Measurements from ENCODE around the gene CNGB1. TPM values are rescaled to one million over a fixed set of nuclear protein-coding genes. Genes with fewer than 3 reads are reported as not detected.

The CNGB1 gene
- polyA plus RNA-seq, 2 of the 4 experiments (the other 2 are of a cell fraction), result 0.23 to 0.39 TPM

DNA sequence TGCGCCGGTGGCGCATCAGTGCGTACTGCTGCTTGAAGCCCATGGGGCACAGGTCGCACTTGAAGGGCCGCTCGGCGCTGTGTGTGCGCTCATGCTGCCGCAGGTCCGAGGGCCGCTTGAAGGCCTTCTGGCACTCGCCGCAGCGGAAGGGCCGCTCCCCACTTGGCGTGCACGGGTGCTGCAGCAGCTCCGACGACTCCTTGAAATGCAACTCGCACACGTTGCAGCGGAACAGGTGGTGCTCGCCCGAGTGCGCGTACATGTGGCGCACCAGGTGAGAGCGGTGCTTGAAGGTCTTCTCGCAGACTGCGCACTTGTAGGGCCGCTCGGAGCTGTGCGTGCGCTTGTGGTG lies 26.2 kb upstream of the CNGB1 start:
- no peaks in the 10 kb centered on the region for H3K9me3 ChIP-seq
- H3K27ac ChIP-seq, result no peak overlapping the region
- FAIRE-seq (no peak), DNase-seq (ENCODE audit: low read depth in 1 of 2, low spot score in 1 of 2) (no peak), ATAC-seq (no peak)
- WGBS (ENCODE audit: missing lambda C conversion rate), result 94% methylated on average over 31 of the region's 35 CpGs
- ChIA-PET POLR2A (no interaction called here), CTCF (interaction anchor here (0.7 to 12.6 kb wide), 6 partner anchors 91 to 406 kb away, joined by 3 to 160 read pairs (median 18); no protein-coding TSS in a partner anchor)
- peaks cover 46% of the 10 kb centered on the region for H3K4me1 ChIP-seq
- no peak overlapping the region for H3K4me3 ChIP-seq
- TF ChIP-seq EHF (CRISPR knock-in tag; IDR thresholded peaks at IDR 0.05) (no peak), HEYL (CRISPR knock-in tag; IDR thresholded peaks at IDR 0.05) (no peak), ZNF302 (CRISPR knock-in tag; IDR thresholded peaks at IDR 0.05) (no peak), HOXB13 (CRISPR knock-in tag; IDR thresholded peaks at IDR 0.05; ENCODE audit: low read depth) (no peak), CBX2 (IDR thresholded peaks at IDR 0.05; ENCODE audit: borderline replicate concordance, low read depth) (no peak), ZFP36 (IDR thresholded peaks at IDR 0.05; ENCODE audit: borderline replicate concordance, partially characterized antibody) (no peak)
- TF ChIP-seq, protein P1, sequence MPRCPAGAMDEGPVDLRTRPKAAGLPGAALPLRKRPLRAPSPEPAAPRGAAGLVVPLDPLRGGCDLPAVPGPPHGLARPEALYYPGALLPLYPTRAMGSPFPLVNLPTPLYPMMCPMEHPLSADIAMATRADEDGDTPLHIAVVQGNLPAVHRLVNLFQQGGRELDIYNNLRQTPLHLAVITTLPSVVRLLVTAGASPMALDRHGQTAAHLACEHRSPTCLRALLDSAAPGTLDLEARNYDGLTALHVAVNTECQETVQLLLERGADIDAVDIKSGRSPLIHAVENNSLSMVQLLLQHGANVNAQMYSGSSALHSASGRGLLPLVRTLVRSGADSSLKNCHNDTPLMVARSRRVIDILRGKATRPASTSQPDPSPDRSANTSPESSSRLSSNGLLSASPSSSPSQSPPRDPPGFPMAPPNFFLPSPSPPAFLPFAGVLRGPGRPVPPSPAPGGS (IDR thresholded peaks at IDR 0.05), result no peak
- H3K4me2 ChIP-seq, result no peak overlapping the region

DNA sequence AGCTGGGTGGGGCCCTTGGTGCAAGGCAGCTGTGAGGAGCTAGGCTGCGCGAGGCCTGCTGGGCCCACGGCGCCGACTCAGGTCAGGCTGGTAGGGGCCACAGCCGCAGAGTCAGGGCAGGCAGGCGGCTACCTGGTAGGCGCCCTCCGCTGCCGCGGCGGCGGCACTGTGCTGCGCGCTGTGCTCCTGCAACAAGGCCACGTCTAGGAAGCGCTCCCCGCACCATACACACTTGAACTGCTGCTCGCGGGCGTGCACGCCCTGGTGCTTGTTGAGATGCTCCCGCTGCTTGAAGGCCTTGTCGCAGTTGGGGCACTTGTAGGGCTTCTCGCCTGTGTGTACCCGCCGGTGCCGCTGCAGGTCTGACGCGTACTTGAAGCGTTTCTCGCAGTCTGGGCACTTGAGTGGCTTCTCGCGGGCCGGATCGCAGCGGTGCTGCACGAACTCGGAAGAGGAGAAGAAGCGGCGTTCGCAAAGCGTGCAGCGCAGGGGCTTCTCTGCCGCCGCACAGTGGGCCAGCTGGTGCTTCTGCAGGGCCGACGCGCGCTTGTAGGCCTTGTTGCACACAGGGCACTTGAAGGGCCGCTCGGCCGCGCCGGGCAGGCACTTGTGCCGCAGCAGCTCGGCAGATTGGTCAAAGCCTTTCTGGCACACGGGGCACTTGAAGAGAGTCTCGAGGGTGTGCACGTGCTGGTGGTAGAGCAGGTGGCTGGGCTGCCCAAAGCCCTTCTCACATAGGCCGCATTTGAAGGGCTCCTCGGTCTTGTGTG lies 25.7 kb upstream of the CNGB1 start:
- no peak overlapping the region for H3K4me2 ChIP-seq
- WGBS (ENCODE audit: missing lambda C conversion rate), result 96% methylated on average over 48 of the region's 62 CpGs
- ChIA-PET POLR2A (no interaction called here), CTCF (interaction anchor here (0.7 to 12.6 kb wide), 8 partner anchors 8 to 405 kb away, joined by 3 to 160 read pairs (median 4); no protein-coding TSS in a partner anchor)
- ATAC-seq, result no peak
- H3K27ac ChIP-seq, result no peak overlapping the region
- H3K4me1 ChIP-seq, result peaks cover 42% of the 10 kb centered on the region
- no peaks in the 10 kb centered on the region for H3K9me3 ChIP-seq
- TF ChIP-seq NFE2L2 (conservative IDR thresholded peaks at IDR 0.05; ENCODE audit: low read length) (no peak), JUNB (IDR thresholded peaks at IDR 0.05) (no peak), TP53 (CRISPR knock-in tag; IDR thresholded peaks at IDR 0.05) (no peak), MAZ (IDR thresholded peaks at IDR 0.05; ENCODE audit: borderline replicate concordance, low read depth, low read length) (no peak)
- TF ChIP-seq, protein P2, sequence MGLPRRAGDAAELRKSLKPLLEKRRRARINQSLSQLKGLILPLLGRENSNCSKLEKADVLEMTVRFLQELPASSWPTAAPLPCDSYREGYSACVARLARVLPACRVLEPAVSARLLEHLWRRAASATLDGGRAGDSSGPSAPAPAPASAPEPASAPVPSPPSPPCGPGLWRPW (IDR thresholded peaks at IDR 0.05), result no peak
- DNase-seq (ENCODE audit: low read depth in 1 of 2, low spot score in 1 of 2), result no peak
- no peak overlapping the region for H3K4me3 ChIP-seq
- FAIRE-seq, result no peak

DNA sequence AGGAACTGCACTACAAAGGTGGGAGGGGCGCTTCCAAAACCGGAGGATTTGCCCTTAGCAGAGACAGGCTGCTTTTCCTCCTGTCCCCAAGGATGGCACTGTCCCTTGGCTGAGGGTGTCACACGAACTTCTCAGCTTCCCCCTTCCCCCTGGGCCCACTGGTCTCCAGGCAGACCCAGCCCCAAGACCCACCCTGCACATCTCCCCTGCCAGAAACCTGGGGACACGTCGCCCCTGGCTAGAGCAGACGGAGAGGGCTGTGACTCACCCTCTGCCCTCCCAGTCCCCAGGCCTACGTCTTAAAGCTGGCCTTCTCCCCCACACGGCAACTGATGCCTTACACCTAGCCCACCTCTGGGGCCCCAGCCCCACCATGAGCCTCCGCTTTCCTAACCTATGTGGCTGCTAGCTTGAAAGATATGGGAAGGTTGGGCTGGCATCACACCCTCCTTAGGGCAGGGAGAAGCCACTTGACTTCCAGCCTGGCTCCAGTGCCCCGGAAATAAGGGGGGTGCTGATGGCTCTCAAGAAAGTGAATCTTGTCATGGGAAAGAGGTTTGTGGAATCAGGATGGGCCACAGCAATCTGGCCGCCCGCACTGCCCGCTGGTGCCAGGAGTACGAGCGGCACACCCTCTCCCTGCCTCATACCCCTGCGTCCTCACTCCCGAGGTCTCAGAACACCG lies 24.9 kb upstream of the CNGB1 start:
- DNase-seq (ENCODE audit: low read depth in 1 of 2, low spot score in 1 of 2) (no peak), ATAC-seq (no peak), FAIRE-seq (no peak)
- Histone ChIP-seq H3K4me2 (no peak overlapping the region), H3K4me3 (no peak overlapping the region), H3K27ac (peak overlapping the region in 1 of 2 experiments; percentile 31; a peak in 2 of 6 replicates), H3K4me1 (peaks cover 42% of the 10 kb centered on the region), H3K9me3 (no peaks in the 10 kb centered on the region)
- POLR2A ChIA-PET, result no interaction called here
- CTCF ChIA-PET, result interaction anchor here (0.6 to 12.6 kb wide), 7 partner anchors 9 to 407 kb away, joined by 3 to 160 read pairs (median 5); no protein-coding TSS in a partner anchor
- whole genome bisulfite sequencing (ENCODE audit: missing lambda C conversion rate), result 85% methylated on average over 15 of the region's 18 CpGs
- TF ChIP-seq, protein P3, sequence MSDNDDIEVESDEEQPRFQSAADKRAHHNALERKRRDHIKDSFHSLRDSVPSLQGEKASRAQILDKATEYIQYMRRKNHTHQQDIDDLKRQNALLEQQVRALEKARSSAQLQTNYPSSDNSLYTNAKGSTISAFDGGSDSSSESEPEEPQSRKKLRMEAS (IDR thresholded peaks at IDR 0.05), result no peak
- TF ChIP-seq FOSB (CRISPR knock-in tag; IDR thresholded peaks at IDR 0.05) (no peak), MYC (IDR thresholded peaks at IDR 0.05; ENCODE audit: borderline replicate concordance, low read length) (no peak), HOXB5 (CRISPR knock-in tag; IDR thresholded peaks at IDR 0.05) (no peak), CHD2 (IDR thresholded peaks at IDR 0.05; ENCODE audit: low read length, partially characterized antibody) (no peak), BHLHE40 (IDR thresholded peaks at IDR 0.05; ENCODE audit: low read depth, low read length) (no peak), EP300 (IDR thresholded peaks at IDR 0.05) (no peak), ESRRA (IDR thresholded peaks at IDR 0.05; ENCODE audit: borderline replicate concordance, low read length) (no peak), SREBF2 (IDR thresholded peaks at IDR 0.05) (no peak), EHMT2 (IDR thresholded peaks at IDR 0.05; ENCODE audit: low read depth) (no peak), MAZ (IDR thresholded peaks at IDR 0.05; ENCODE audit: borderline replicate concordance, low read depth, low read length) (no peak), TFCP2L1 (CRISPR knock-in tag; IDR thresholded peaks at IDR 0.05) (no peak), GATA3 (IDR thresholded peaks at IDR 0.05; ENCODE audit: borderline replicate concordance) (no peak)
- TF ChIP-seq, protein P4, sequence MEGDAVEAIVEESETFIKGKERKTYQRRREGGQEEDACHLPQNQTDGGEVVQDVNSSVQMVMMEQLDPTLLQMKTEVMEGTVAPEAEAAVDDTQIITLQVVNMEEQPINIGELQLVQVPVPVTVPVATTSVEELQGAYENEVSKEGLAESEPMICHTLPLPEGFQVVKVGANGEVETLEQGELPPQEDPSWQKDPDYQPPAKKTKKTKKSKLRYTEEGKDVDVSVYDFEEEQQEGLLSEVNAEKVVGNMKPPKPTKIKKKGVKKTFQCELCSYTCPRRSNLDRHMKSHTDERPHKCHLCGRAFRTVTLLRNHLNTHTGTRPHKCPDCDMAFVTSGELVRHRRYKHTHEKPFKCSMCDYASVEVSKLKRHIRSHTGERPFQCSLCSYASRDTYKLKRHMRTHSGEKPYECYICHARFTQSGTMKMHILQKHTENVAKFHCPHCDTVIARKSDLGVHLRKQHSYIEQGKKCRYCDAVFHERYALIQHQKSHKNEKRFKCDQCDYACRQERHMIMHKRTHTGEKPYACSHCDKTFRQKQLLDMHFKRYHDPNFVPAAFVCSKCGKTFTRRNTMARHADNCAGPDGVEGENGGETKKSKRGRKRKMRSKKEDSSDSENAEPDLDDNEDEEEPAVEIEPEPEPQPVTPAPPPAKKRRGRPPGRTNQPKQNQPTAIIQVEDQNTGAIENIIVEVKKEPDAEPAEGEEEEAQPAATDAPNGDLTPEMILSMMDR (IDR thresholded peaks at IDR 0.05), result no peak
- TF ChIP-seq, protein P5, sequence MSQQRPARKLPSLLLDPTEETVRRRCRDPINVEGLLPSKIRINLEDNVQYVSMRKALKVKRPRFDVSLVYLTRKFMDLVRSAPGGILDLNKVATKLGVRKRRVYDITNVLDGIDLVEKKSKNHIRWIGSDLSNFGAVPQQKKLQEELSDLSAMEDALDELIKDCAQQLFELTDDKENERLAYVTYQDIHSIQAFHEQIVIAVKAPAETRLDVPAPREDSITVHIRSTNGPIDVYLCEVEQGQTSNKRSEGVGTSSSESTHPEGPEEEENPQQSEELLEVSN (IDR thresholded peaks at IDR 0.05; ENCODE audit: borderline replicate concordance, low read depth), result no peak
- TF ChIP-seq, protein P1 (IDR thresholded peaks at IDR 0.05), result no peak
- TF ChIP-seq, protein P6, sequence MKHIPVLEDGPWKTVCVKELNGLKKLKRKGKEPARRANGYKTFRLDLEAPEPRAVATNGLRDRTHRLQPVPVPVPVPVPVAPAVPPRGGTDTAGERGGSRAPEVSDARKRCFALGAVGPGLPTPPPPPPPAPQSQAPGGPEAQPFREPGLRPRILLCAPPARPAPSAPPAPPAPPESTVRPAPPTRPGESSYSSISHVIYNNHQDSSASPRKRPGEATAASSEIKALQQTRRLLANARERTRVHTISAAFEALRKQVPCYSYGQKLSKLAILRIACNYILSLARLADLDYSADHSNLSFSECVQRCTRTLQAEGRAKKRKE (CRISPR knock-in tag; IDR thresholded peaks at IDR 0.05; ENCODE audit: low read depth), result no peak
